H9 (cell line): Measurements from ENCODE around the gene AMMECR1. TPM values are rescaled to one million over a fixed set of nuclear protein-coding genes. Genes with fewer than 3 reads are reported as not detected.

Experiments used
- DNase-seq: peaks from one replicate; pipeline ENCODE4 v3.0.0-alpha.2; 2017
- H2AFZ ChIP-seq: one replicate; pipeline ENCODE4 v1.6.1; 2013; ENCODE audit warnings: mild to moderate bottlenecking, low read length, control low read depth, moderate library complexity
- H2AK5ac ChIP-seq: 2 replicates; pipeline ENCODE4 v1.6.1; 2013; ENCODE audit warnings: low read length, control low read depth, mixed read lengths; ENCODE audit not compliant: insufficient read length
- H2BK120ac ChIP-seq: one replicate; pipeline ENCODE4 v1.6.1; 2013; ENCODE audit warnings: low read depth, mild to moderate bottlenecking, low read length, control low read depth, inconsistent platforms; ENCODE audit not compliant: poor library complexity, severe bottlenecking
- H2BK12ac ChIP-seq: 2 replicates; pipeline ENCODE4 v1.6.1; 2013; ENCODE audit warnings: low read length, control low read depth, mixed read lengths, low read depth; ENCODE audit not compliant: insufficient read length
- H2BK15ac ChIP-seq: 2 replicates; pipeline ENCODE4 v1.6.1; 2013; ENCODE audit warnings: low read depth, low read length, control low read depth
- H2BK20ac ChIP-seq: one replicate; pipeline ENCODE4 v1.6.1; 2013; ENCODE audit warnings: low read depth, mild to moderate bottlenecking, low read length, control low read depth, inconsistent platforms; ENCODE audit not compliant: poor library complexity, severe bottlenecking
- H2BK5ac ChIP-seq: 2 replicates; pipeline ENCODE4 v1.6.1; 2013; ENCODE audit warnings: low read length, control low read depth, mixed read lengths; ENCODE audit not compliant: insufficient read length
- H3K14ac ChIP-seq: 2 replicates; pipeline ENCODE4 v1.6.1; 2013; ENCODE audit warnings: low read length, control low read depth; ENCODE audit not compliant: insufficient read depth
- H3K18ac ChIP-seq: 2 replicates; pipeline ENCODE4 v1.6.1; 2013; ENCODE audit warnings: low read depth, mild to moderate bottlenecking, mixed read lengths, low read length, control low read depth; ENCODE audit not compliant: insufficient read length
- H3K23ac ChIP-seq: 2 replicates; pipeline ENCODE4 v1.6.1; 2013; ENCODE audit warnings: low read length, control low read depth, mixed read lengths, low read depth; ENCODE audit not compliant: insufficient read length
- H3K23me2 ChIP-seq: 2 replicates; pipeline ENCODE4 v1.6.1; 2013; ENCODE audit warnings: low read depth, mild to moderate bottlenecking, mixed read lengths, low read length, control low read depth; ENCODE audit not compliant: insufficient read length, poor library complexity, severe bottlenecking
- H3K27ac ChIP-seq: 2 replicates; pipeline ENCODE4 v1.5.1; 2013; ENCODE audit warnings: low read length, control low read depth, mixed read lengths, low read depth; ENCODE audit not compliant: insufficient read length
- H3K27me3 ChIP-seq: 2 replicates; pipeline ENCODE4 v1.6.1; 2013; ENCODE audit warnings: low read length, control low read depth, inconsistent platforms; ENCODE audit not compliant: insufficient read depth
- H3K4ac ChIP-seq: 2 replicates; pipeline ENCODE4 v1.6.1; 2013; ENCODE audit warnings: low read depth, mild to moderate bottlenecking, control low read depth, inconsistent platforms, low read length, moderate library complexity
- H3K4me1 ChIP-seq: 2 replicates; pipeline ENCODE4 v1.6.1; 2013; ENCODE audit warnings: low read length, control low read depth, inconsistent platforms; ENCODE audit not compliant: insufficient read depth
- H3K4me2 ChIP-seq: 2 replicates; pipeline ENCODE4 v1.6.1; 2013; ENCODE audit warnings: low read length, control low read depth, mixed read lengths; ENCODE audit not compliant: insufficient read length, insufficient read depth
- H3K56ac ChIP-seq: 2 replicates; pipeline ENCODE4 v1.6.1; 2013; ENCODE audit warnings: low read depth, mild to moderate bottlenecking, mixed read lengths, low read length, control low read depth; ENCODE audit not compliant: insufficient read length
- H3K79me1 ChIP-seq: 2 replicates; pipeline ENCODE4 v1.6.1; 2013; ENCODE audit warnings: low read depth, mild to moderate bottlenecking, moderate library complexity, low read length, control low read depth, inconsistent platforms; ENCODE audit not compliant: insufficient read depth, poor library complexity, severe bottlenecking
- H3K79me2 ChIP-seq: 2 replicates; pipeline ENCODE4 v1.6.1; 2013; ENCODE audit warnings: low read length, control low read depth, inconsistent platforms; ENCODE audit not compliant: insufficient read depth
- H3K9ac ChIP-seq: 2 replicates; pipeline ENCODE4 v1.6.1; 2013; ENCODE audit warnings: low read length, control low read depth, mixed read lengths; ENCODE audit not compliant: insufficient read length; ENCODE audit errors: extremely low read depth
- H3K9me3 ChIP-seq: one replicate; pipeline ENCODE4 v1.6.1; 2013; ENCODE audit warnings: low read depth, low read length, inconsistent platforms; ENCODE audit not compliant: control insufficient read depth
- H3T11ph ChIP-seq: one replicate; pipeline ENCODE4 v1.6.1; 2013; ENCODE audit warnings: mild to moderate bottlenecking, low read length, control low read depth, inconsistent platforms
- H4K20me1 ChIP-seq: one replicate; pipeline ENCODE4 v1.6.1; 2013; ENCODE audit not compliant: control insufficient read depth, insufficient read length, insufficient read depth
- H4K5ac ChIP-seq: 2 replicates; pipeline ENCODE4 v1.6.1; 2013; ENCODE audit warnings: low read depth, mild to moderate bottlenecking, mixed read lengths, low read length, control low read depth; ENCODE audit not compliant: insufficient read length
- H4K8ac ChIP-seq: replicated peaks from 2 replicates; pipeline ENCODE4 v1.6.1; 2013; ENCODE audit warnings: low read length, control low read depth, mixed read lengths, low read depth; ENCODE audit not compliant: insufficient read length
- H4K91ac ChIP-seq: 2 replicates; pipeline ENCODE4 v1.6.1; 2013; ENCODE audit warnings: low read depth, mild to moderate bottlenecking, moderate library complexity, mixed read lengths, low read length, control low read depth; ENCODE audit not compliant: insufficient read length
- H3K27ac Mint-ChIP-seq, 3 experiments: 2 replicates in 2 of 3; 3 replicates in 1 of 3; pipeline ENCODE4 v1.8.0; 2020 to 2021; ENCODE audit warnings: mixed read lengths in 3 of 3, mild to moderate bottlenecking in 1 of 3, moderate library complexity in 1 of 3
- H3K27me3 Mint-ChIP-seq: 2 replicates; pipeline ENCODE4 v1.8.0; 2021; ENCODE audit warnings: low read depth, mild to moderate bottlenecking, moderate library complexity, mixed read lengths
- H3K36me3 Mint-ChIP-seq, 3 experiments: 2 replicates in 2 of 3; 3 replicates in 1 of 3; pipeline ENCODE4 v1.8.0; 2020 to 2021; ENCODE audit warnings: low read depth in 3 of 3, mixed read lengths in 3 of 3; ENCODE audit not compliant: insufficient read depth in 1 of 3
- H3K4me1 Mint-ChIP-seq, 2 experiments: 2 replicates each; pipeline ENCODE4 v1.8.0; 2020; ENCODE audit warnings: mixed read lengths in 2 of 2
- H3K4me3 Mint-ChIP-seq, 2 experiments: 2 replicates in 1 of 2; 3 replicates in 1 of 2; pipeline ENCODE4 v1.8.0; 2020 to 2021; ENCODE audit warnings: mild to moderate bottlenecking in 2 of 2, mixed read lengths in 2 of 2, moderate library complexity in 1 of 2
- H3K9me3 Mint-ChIP-seq, 2 experiments: 2 replicates in 1 of 2; 3 replicates in 1 of 2; pipeline ENCODE4 v1.8.0; 2020; ENCODE audit warnings: mild to moderate bottlenecking in 2 of 2, mixed read lengths in 2 of 2, moderate library complexity in 1 of 2
- WGBS: extraction: QIAGEN DNeasy Blood & Tissue Kit; methylation state at CpG from one replicate; pipeline ENCODE4 v1.1.7; 2013; ENCODE audit warnings: missing lambda C conversion rate, low lambda C conversion rate, mixed read lengths; ENCODE audit not compliant: insufficient read length; ENCODE audit errors: extremely low coverage; 5-methylcytosine and 5-hydroxymethylcytosine counted together
- total RNA-seq: library from RNA; stranded (reverse); gene quantifications from 2 replicates; pipeline ENCODE4 v1.2.1, GENCODE V29; 2021
- TF ChIP-seq, protein P1 (sequence below): fragments of 200-600 bp; sonication (generic); conservative IDR thresholded peaks from 3 replicates; pipeline ENCODE4 v1.8.0; 2021; ENCODE audit warnings: antibody characterized with exemption, mild to moderate bottlenecking

The AMMECR1 gene
- total RNA-seq, 1 experiment from 2014 or later, result 28.5 TPM

DNA sequence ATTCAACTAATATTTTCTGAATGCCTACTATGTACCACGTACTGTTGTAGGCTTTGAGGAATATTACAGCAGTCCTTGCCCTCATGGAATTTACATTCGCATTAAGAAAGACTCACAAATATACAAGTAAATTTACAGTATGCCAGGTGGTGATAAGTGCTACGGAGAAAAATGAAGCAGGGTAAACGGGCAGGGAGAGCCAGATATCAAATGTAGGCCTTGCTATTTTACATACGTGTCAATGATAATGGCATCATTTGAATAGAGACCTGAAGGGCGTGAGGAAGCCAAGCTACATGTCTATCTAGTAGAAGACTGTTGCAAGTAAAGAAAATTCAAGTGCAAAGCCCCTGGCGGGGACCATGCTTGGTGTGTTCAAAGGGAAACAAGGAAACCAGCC lies 65.2 kb downstream of the AMMECR1 start:
- H3K27me3 Mint-ChIP-seq, result no peaks in the 10 kb centered on the region
- H4K8ac ChIP-seq, result no peak overlapping the region
- H3K27me3 ChIP-seq, result no peaks in the 10 kb centered on the region
- no peak overlapping the region for H2BK20ac ChIP-seq
- no peak overlapping the region for H3T11ph ChIP-seq
- H3K9me3 ChIP-seq, result no peaks in the 10 kb centered on the region
- H4K91ac ChIP-seq, result no peak overlapping the region
- H4K20me1 ChIP-seq, result no peaks in the 10 kb centered on the region
- H2BK120ac ChIP-seq, result no peak overlapping the region
- DNase-seq, result no peak
- H3K79me2 ChIP-seq, result peaks cover 2% of the 10 kb centered on the region; the same call in 1 of the 2 replicates
- no peak overlapping the region for H2AK5ac ChIP-seq
- H3K9me3 Mint-ChIP-seq, result no peaks in the 10 kb centered on the region
- no peak overlapping the region for H2AFZ ChIP-seq
- no peak overlapping the region for H2BK5ac ChIP-seq
- H3K18ac ChIP-seq, result no peak overlapping the region
- no peak overlapping the region for H3K14ac ChIP-seq
- H3K4me1 ChIP-seq, result peaks cover 4% of the 10 kb centered on the region
- H2BK12ac ChIP-seq, result no peak overlapping the region
- no peak overlapping the region for H3K9ac ChIP-seq
- peaks cover 31 to 35% of the 10 kb centered on the region in 2 experiments for H3K4me1 Mint-ChIP-seq
- H3K56ac ChIP-seq, result no peak overlapping the region
- no peaks in the 10 kb centered on the region for H3K23me2 ChIP-seq
- no peak overlapping the region for H4K5ac ChIP-seq
- peak overlapping the region; percentile 6 to 45 (median 13); a peak in 3 of 7 replicates for H3K27ac Mint-ChIP-seq
- H3K4me3 Mint-ChIP-seq, result no peak overlapping the region
- whole genome bisulfite sequencing, result no CpG with 5 or more reads among the region's 7 CpGs
- peaks cover 0 to 4% (median 2%) of the 10 kb centered on the region in 3 experiments; a peak in 1 of 7 replicates for H3K36me3 Mint-ChIP-seq
- H3K79me1 ChIP-seq, result no peaks in the 10 kb centered on the region
- H3K27ac ChIP-seq, result no peak overlapping the region
- no peak overlapping the region for H3K4me2 ChIP-seq
- TF ChIP-seq, protein P1, sequence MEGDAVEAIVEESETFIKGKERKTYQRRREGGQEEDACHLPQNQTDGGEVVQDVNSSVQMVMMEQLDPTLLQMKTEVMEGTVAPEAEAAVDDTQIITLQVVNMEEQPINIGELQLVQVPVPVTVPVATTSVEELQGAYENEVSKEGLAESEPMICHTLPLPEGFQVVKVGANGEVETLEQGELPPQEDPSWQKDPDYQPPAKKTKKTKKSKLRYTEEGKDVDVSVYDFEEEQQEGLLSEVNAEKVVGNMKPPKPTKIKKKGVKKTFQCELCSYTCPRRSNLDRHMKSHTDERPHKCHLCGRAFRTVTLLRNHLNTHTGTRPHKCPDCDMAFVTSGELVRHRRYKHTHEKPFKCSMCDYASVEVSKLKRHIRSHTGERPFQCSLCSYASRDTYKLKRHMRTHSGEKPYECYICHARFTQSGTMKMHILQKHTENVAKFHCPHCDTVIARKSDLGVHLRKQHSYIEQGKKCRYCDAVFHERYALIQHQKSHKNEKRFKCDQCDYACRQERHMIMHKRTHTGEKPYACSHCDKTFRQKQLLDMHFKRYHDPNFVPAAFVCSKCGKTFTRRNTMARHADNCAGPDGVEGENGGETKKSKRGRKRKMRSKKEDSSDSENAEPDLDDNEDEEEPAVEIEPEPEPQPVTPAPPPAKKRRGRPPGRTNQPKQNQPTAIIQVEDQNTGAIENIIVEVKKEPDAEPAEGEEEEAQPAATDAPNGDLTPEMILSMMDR, result no peak
- H2BK15ac ChIP-seq, result no peak overlapping the region
- no peak overlapping the region for H3K4ac ChIP-seq
- no peak overlapping the region for H3K23ac ChIP-seq
